H1 (cell line): ENCODE measurements around the gene ARID5B.

Experiments
- CEBPB ChIP-seq: IDR thresholded peaks from 2 replicates; pipeline ENCODE4 v1.6.1; 2012; ENCODE audit warnings: low read depth, low read length
- CREB1 ChIP-seq: IDR thresholded peaks from 2 replicates; pipeline ENCODE4 v1.6.1; 2012; ENCODE audit warnings: inconsistent platforms
- EP300 ChIP-seq, 2 experiments: IDR thresholded peaks; 1 replicate in 1 of 2; 2 replicates in 1 of 2; pipeline ENCODE4 v1.6.1; 2011 to 2012; ENCODE audit warnings: low read depth in 2 of 2, low read length in 2 of 2, mild to moderate bottlenecking in 2 of 2, borderline replicate concordance in 1 of 2, inconsistent platforms in 1 of 2, moderate library complexity in 1 of 2
- EZH2 ChIP-seq: fragments of 200-600 bp; sonication (generic); IDR thresholded peaks from 2 replicates; pipeline ENCODE4 v1.7.1; 2012; ENCODE audit warnings: low read depth, mild to moderate bottlenecking, moderate library complexity, low read length, inconsistent platforms; ENCODE audit not compliant: severe bottlenecking
- JUN ChIP-seq: IDR thresholded peaks from 2 replicates; pipeline ENCODE4 v1.6.1; 2011; ENCODE audit warnings: low read depth, mild to moderate bottlenecking, improper control_type of control experiment, low read length
- KDM5A ChIP-seq: fragments of 200-600 bp; IDR thresholded peaks from 2 replicates; pipeline ENCODE4 v1.7.1; 2012; ENCODE audit warnings: mild to moderate bottlenecking, low read length, inconsistent platforms, mixed read lengths
- POLR2A ChIP-seq, 2 experiments: IDR thresholded peaks; 1 replicate in 1 of 2; 2 replicates in 1 of 2; pipeline ENCODE4 v1.6.1; 2011; ENCODE audit warnings: low read depth in 2 of 2, low read length in 2 of 2, mild to moderate bottlenecking in 2 of 2; ENCODE audit errors: control extremely low read depth in 1 of 2
- RAD21 ChIP-seq, 2 experiments: IDR thresholded peaks in 1 of 2; conservative IDR thresholded peaks in 1 of 2; 2 replicates each; pipeline ENCODE4 v1.6.1; 2011; ENCODE audit warnings: low read depth in 2 of 2, low read length in 2 of 2, improper control_type of control experiment in 1 of 2, inconsistent platforms in 1 of 2, mild to moderate bottlenecking in 1 of 2, moderate library complexity in 1 of 2
- RNF2 ChIP-seq: fragments of 200-900, 300-1000 bp; sonication (generic); IDR thresholded peaks from 2 replicates; pipeline ENCODE4 v1.7.1; 2016; ENCODE audit warnings: borderline replicate concordance, low read depth, mild to moderate bottlenecking, antibody characterized with exemption, low read length; ENCODE audit not compliant: poor library complexity, severe bottlenecking; ENCODE audit errors: missing control alignments
- SP1 ChIP-seq: IDR thresholded peaks from 2 replicates; pipeline ENCODE4 v1.6.1; 2011; ENCODE audit warnings: low read depth, low read length
- YY1 ChIP-seq: IDR thresholded peaks from 2 replicates; pipeline ENCODE4 v1.6.1; 2011; ENCODE audit warnings: low read depth, mild to moderate bottlenecking, low read length
- ZNF274 ChIP-seq: IDR thresholded peaks from 2 replicates; pipeline ENCODE4 v1.7.0; 2012; ENCODE audit warnings: low read length, borderline replicate concordance; ENCODE audit errors: extremely low read depth
- TF ChIP-seq, protein P1 (sequence below), 3 experiments: IDR thresholded peaks; 1 replicate in 2 of 3; 2 replicates in 1 of 3; pipeline versions ENCODE4 v1.5.1 to v1.6.1; 2011; ENCODE audit warnings: low read length in 3 of 3, mild to moderate bottlenecking in 3 of 3, inconsistent platforms in 2 of 3, low read depth in 1 of 3, moderate library complexity in 1 of 3; ENCODE audit not compliant: insufficient read depth in 1 of 3; ENCODE audit errors: control extremely low read depth in 1 of 3

DNA sequence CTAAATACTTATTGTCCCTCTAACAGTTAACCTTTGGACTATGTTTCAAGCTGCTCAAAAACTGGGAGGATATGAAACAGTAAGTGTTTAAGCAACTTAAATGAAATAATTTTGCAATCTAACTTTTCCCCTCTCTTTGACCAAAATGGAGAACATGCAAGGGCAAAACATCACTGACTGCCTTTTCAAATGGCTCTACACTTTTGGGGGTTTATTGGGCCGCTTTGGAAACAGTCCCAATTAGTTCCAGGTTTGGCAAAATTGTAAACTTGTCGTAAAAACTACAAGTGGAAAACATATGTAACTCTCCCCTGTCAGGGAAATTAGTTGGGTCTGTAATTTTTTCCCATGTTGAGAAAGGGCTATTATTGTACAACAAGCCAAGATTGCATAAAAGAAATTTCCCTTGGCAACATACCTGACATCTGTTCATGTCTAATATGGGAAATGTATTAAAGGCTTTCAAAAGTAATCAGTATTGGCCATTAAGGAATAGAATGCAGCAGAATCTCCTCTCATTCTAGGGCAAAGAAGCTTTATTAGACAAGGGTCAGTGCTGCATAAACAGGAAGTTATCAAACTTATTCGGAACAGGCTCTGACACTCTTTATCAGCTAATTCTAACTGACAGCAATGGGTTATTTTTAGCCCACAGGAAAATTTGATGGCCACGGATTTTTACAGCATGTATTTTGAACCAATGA, 157.9 kb downstream of the ARID5B start:
- TF ChIP-seq EP300 (IDR thresholded peaks at IDR 0.05; ENCODE audit: borderline replicate concordance in 1 of 2, low read depth in 2 of 2, low read length in 2 of 2) (no peak), KDM5A (no peak), CREB1 (no peak), ZNF274 (no peak), CEBPB (no peak), SP1 (no peak), POLR2A (IDR thresholded peaks at IDR 0.05; ENCODE audit: control extremely low read depth in 1 of 2, low read depth in 2 of 2, low read length in 2 of 2) (no peak), JUN (no peak), YY1 (no peak), RNF2 (no peak), RAD21 (IDR thresholded peaks at IDR 0.05 in 1 of 2, conservative IDR thresholded peaks at IDR 0.05 in 1 of 2; ENCODE audit: low read depth in 2 of 2, low read length in 2 of 2) (no peak), EZH2 (no peak)
- TF ChIP-seq, protein P1, sequence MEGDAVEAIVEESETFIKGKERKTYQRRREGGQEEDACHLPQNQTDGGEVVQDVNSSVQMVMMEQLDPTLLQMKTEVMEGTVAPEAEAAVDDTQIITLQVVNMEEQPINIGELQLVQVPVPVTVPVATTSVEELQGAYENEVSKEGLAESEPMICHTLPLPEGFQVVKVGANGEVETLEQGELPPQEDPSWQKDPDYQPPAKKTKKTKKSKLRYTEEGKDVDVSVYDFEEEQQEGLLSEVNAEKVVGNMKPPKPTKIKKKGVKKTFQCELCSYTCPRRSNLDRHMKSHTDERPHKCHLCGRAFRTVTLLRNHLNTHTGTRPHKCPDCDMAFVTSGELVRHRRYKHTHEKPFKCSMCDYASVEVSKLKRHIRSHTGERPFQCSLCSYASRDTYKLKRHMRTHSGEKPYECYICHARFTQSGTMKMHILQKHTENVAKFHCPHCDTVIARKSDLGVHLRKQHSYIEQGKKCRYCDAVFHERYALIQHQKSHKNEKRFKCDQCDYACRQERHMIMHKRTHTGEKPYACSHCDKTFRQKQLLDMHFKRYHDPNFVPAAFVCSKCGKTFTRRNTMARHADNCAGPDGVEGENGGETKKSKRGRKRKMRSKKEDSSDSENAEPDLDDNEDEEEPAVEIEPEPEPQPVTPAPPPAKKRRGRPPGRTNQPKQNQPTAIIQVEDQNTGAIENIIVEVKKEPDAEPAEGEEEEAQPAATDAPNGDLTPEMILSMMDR (IDR thresholded peaks at IDR 0.05; ENCODE audit: control extremely low read depth in 1 of 3, insufficient read depth in 1 of 3, low read depth in 1 of 3, low read length in 3 of 3), result no peak
